Panc1 (cell line): Measurements from ENCODE around the gene ILDR1. TPM values are rescaled to one million over a fixed set of nuclear protein-coding genes. Genes with fewer than 3 reads are reported as not detected.

Experiments
- ATAC-seq: fragments of 200-7000 bp; cut with Tn5 transposase; 2 replicates; pipeline ENCODE4 v1.9.1; 2020; ENCODE audit warnings: mild to moderate bottlenecking, moderate library complexity
- Bru-seq: library from RNA; stranded (reverse); fragments of 400-500 nt; gene quantifications from one replicate; lab custom pipeline; 2021; lab: Mats Ljungman, UMichigan
- BruChase-seq, 2 experiments: library from RNA; stranded (reverse); fragments of 400-500 nt; gene quantifications; one replicate each; lab custom pipeline; 2021; lab: Mats Ljungman, UMichigan
- BruUV-seq: library from RNA; stranded (reverse); fragments of 400-500 nt; replicated peaks from 2 replicates; lab custom pipeline; 2021; lab: Mats Ljungman, UMichigan
- CTCF ChIA-PET: fragments of 300-600 bp; sonication (Branson Sonifier 250); formaldehyde crosslinking; loops from one replicate; lab custom pipeline; 2022; ENCODE audit warnings: antibody characterized with exemption; lab: Charles Lee
- POLR2A ChIA-PET: fragments of 300-600 bp; sonication (Branson Sonifier 250); formaldehyde crosslinking; loops from one replicate; lab custom pipeline; 2022; ENCODE audit warnings: antibody characterized with exemption; lab: Charles Lee
- DNase-seq: peaks from one replicate; pipeline ENCODE4 v3.0.0-alpha.2; 2010; ENCODE audit warnings: low read depth, low spot score
- H3K27ac ChIP-seq: 2 replicates; pipeline ENCODE4 v1.5.1; 2011; ENCODE audit warnings: mild to moderate bottlenecking, low read length, inconsistent platforms
- H3K27me3 ChIP-seq: fragments of 200-500 bp; sonication (Bioruptor generic); 2 replicates; pipeline ENCODE4 v1.6.0; 2014; ENCODE audit warnings: low read length, inconsistent platforms; ENCODE audit not compliant: control insufficient read depth, insufficient read depth
- H3K36me3 ChIP-seq: fragments of 200-500 bp; sonication (Bioruptor generic); 2 replicates; pipeline ENCODE4 v1.5.1; 2014; ENCODE audit warnings: inconsistent platforms, mild to moderate bottlenecking, low read length, moderate library complexity; ENCODE audit not compliant: control insufficient read depth, insufficient read depth
- H3K4me1 ChIP-seq: 2 replicates; pipeline ENCODE4 v1.5.1; 2011; ENCODE audit warnings: inconsistent platforms, mild to moderate bottlenecking, low read length, moderate library complexity; ENCODE audit not compliant: control insufficient read depth, insufficient read depth
- H3K4me3 ChIP-seq, 2 experiments: 2 replicates each; pipeline ENCODE4 v1.5.1; 2011 to 2012; ENCODE audit warnings: low read depth in 2 of 2, low read length in 2 of 2, mild to moderate bottlenecking in 2 of 2, inconsistent platforms in 1 of 2, moderate library complexity in 1 of 2
- H3K9me3 ChIP-seq: fragments of 200-500 bp; sonication (Bioruptor generic); 2 replicates; pipeline ENCODE4 v1.5.1; 2014; ENCODE audit warnings: low read depth, mild to moderate bottlenecking, inconsistent platforms, low read length, moderate library complexity; ENCODE audit not compliant: control insufficient read depth, insufficient read depth
- CTCF ChIP-seq: fragments of 450-650 bp; IDR thresholded peaks from 2 replicates; pipeline ENCODE4 v1.5.1; 2017; ENCODE audit warnings: mild to moderate bottlenecking
- POLR2AphosphoS5 ChIP-seq: IDR thresholded peaks from 2 replicates; pipeline ENCODE4 v1.6.1; 2012; ENCODE audit warnings: mild to moderate bottlenecking, low read depth, low read length, moderate library complexity
- REST ChIP-seq, 2 experiments: IDR thresholded peaks; 2 replicates each; pipeline ENCODE4 v1.6.1; 2011 to 2012; ENCODE audit warnings: low read depth in 2 of 2, control low read depth in 1 of 2, low read length in 1 of 2, mild to moderate bottlenecking in 1 of 2, moderate library complexity in 1 of 2; ENCODE audit not compliant: insufficient read depth in 1 of 2
- SIN3A ChIP-seq: IDR thresholded peaks from 2 replicates; pipeline ENCODE4 v1.6.1; 2012; ENCODE audit warnings: low read depth, mild to moderate bottlenecking, low read length, moderate library complexity, borderline replicate concordance; ENCODE audit not compliant: insufficient read depth
- TCF7L2 ChIP-seq: IDR thresholded peaks from 2 replicates; pipeline ENCODE4 v1.6.1; 2011; ENCODE audit warnings: mild to moderate bottlenecking, low read depth, low read length, inconsistent platforms
- in situ Hi-C: cut with HindIII; loops from 2 replicates; pipeline ENCODE4 v1.10.0; 2016; ENCODE audit warnings: low sequenced_read_pairs, low pct_unique_long_range_greater_than_20kb
- intact Hi-C: fragments of 100-400 bp; cut with micrococcal nuclease; formaldehyde crosslinking; loops from one replicate; pipeline ENCODE4 v1.10.0; 2022; ENCODE audit not compliant: unreplicated experiment
- long read RNA-seq: library from polyadenylated mRNA; unstranded; transcript quantifications from one replicate; pipeline ENCODE4 v2.0.0, GENCODE V29; 2021; ENCODE audit not compliant: unreplicated experiment
- polyA plus RNA-seq: library from polyadenylated mRNA; unstranded; fragments of >200 nt; gene quantifications from one replicate; pipeline ENCODE4 v1.2.1, GENCODE V29; 2012; ENCODE audit warnings: missing spikeins; ENCODE audit not compliant: insufficient read length
- total RNA-seq: library from RNA; stranded (reverse); gene quantifications from one replicate; pipeline ENCODE4 v1.2.1, GENCODE V29; 2021; ENCODE audit not compliant: unreplicated experiment

Gene ILDR1
- not detected for total RNA-seq
- polyA plus RNA-seq: not detected
- Bru-seq, nascent RNA: percentile 9 among the genes with signal in this experiment
- percentile 10 among the genes with signal in this experiment for BruChase-seq, experiment 1, labeled RNA remaining after a 2-hour chase
- percentile 14 among the genes with signal in this experiment for BruChase-seq, experiment 2, labeled RNA remaining after a 6-hour chase
- long read RNA-seq: 0 reads

- ATAC-seq (peak; percentile 73), DNase-seq (no peak)
- in situ Hi-C loops: no loop called here
- Histone ChIP-seq H3K27me3 (peaks cover 14% of the 10 kb centered on the region), H3K27ac (no peak within 1 kb of the TSS), H3K4me1 (no peaks in the 10 kb centered on the region), H3K9me3 (no peaks in the 10 kb centered on the region), H3K36me3 (no peaks in the 10 kb centered on the region), H3K4me3 (peak within 1 kb of the TSS; percentile 23 to 25)
- no TSS peak for BruUV-seq
- POLR2A ChIA-PET: no interaction called here
- CTCF ChIA-PET: no interaction called here
- intact Hi-C loops: no loop called here
- TF ChIP-seq TCF7L2 (no peak), POLR2AphosphoS5 (no peak), CTCF (no peak), REST (IDR thresholded peaks at IDR 0.05; ENCODE audit: insufficient read depth in 1 of 2, low read depth in 2 of 2, low read length in 1 of 2) (no peak), SIN3A (no peak)
These were observed at the start of gene ILDR1 for GRCh38 chr3:122021811-122022401. Gene ILDR1 (minus strand): TSS chr3:122022247. CDS start chr3:122022077, 170 bp downstream.

GRCh38 chr3:122067588-122068240 lies 45.7 kb upstream of the ILDR1 start:
- in situ Hi-C loops: no loop called here

More at GRCh38 chr3:122067588-122068240, 45.7 kb upstream of the ILDR1 start:
- ChIA-PET POLR2A (no interaction called here), CTCF (no interaction called here)
- Histone ChIP-seq H3K4me1 (no peaks in the 10 kb centered on the region), H3K27ac (no peak overlapping the region), H3K4me3 (no peak overlapping the region), H3K9me3 (no peaks in the 10 kb centered on the region), H3K36me3 (no peaks in the 10 kb centered on the region), H3K27me3 (no peaks in the 10 kb centered on the region; the same call in 1 of the 2 replicates)
- ATAC-seq (no peak), DNase-seq (no peak)
- TF ChIP-seq POLR2AphosphoS5: no peak
- TF ChIP-seq CTCF: no peak
- TF ChIP-seq REST (IDR thresholded peaks at IDR 0.05; ENCODE audit: insufficient read depth in 1 of 2, low read depth in 2 of 2, low read length in 1 of 2): no peak
- TF ChIP-seq SIN3A: no peak
- TF ChIP-seq TCF7L2: no peak
- intact Hi-C loops: no loop called here
- BruUV-seq: no TSS peak
